ENCODE data around the gene CLEC1B.

Gene CLEC1B

DNA sequence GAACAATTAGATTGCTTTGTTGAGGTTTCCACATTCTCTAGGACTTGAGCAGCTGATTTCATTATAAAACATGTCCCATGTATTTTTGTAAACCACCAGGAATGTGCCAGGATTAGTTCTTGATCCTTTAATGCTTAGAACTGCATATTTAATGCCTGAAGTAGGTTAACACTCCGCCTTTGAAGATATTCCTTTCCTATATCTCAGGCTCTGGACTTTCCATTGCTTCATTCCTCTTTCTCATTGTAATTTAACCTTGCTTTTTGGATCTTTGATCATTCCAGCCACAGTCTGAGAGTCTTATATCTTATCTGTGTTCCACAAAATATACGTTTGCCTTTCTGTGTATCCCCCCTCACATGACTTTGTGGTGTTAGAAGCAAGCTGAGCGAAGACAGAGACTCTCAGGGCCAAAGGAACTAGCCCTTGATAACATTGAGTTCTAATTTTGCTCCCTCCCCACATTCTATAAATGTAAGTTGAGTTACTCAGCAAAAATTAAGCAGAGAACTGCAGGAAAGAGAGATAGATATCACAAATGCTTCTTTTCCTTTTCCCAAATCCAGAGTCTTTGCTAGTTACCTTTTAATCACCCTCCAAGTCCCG, 2.4 kb upstream of the CLEC1B start (continued):
- TF ChIP-seq, protein P1, sequence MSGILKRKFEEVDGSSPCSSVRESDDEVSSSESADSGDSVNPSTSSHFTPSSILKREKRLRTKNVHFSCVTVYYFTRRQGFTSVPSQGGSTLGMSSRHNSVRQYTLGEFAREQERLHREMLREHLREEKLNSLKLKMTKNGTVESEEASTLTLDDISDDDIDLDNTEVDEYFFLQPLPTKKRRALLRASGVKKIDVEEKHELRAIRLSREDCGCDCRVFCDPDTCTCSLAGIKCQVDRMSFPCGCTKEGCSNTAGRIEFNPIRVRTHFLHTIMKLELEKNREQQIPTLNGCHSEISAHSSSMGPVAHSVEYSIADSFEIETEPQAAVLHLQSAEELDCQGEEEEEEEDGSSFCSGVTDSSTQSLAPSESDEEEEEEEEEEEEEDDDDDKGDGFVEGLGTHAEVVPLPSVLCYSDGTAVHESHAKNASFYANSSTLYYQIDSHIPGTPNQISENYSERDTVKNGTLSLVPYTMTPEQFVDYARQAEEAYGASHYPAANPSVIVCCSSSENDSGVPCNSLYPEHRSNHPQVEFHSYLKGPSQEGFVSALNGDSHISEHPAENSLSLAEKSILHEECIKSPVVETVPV (CRISPR knock-in tag; IDR thresholded peaks at IDR 0.05) = no peak
- no peak for TF ChIP-seq ZNF8 (CRISPR knock-in tag; IDR thresholded peaks at IDR 0.05)
- TF ChIP-seq GLIS3 (CRISPR knock-in tag; IDR thresholded peaks at IDR 0.05) = no peak
- no peak for TF ChIP-seq SNAI2 (CRISPR knock-in tag; IDR thresholded peaks at IDR 0.05)

DNA sequence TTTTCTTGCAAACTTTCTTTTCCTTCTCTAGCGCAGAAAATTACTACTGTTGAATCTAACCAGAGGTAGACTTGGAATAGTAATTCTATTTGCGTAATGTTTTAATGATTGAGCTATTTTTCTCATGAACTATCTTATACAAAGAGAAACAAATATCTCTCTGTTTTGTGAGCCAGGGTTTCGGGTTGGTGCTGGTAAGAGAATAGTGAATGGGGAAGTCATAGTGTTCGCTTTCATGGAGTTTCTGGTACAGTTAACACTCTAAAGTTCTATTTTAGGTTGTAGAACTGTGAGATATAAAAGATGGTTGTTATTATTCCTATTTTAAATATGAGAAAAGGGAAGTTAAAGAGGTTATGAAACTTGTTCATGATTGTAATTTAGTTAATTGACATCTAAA, 6.6 kb downstream of the CLEC1B start:
- no peak for TF ChIP-seq ZNF565 (CRISPR knock-in tag; conservative IDR thresholded peaks at IDR 0.05; ENCODE audit: low read depth)
- ATAC-seq = no peak

DNA sequence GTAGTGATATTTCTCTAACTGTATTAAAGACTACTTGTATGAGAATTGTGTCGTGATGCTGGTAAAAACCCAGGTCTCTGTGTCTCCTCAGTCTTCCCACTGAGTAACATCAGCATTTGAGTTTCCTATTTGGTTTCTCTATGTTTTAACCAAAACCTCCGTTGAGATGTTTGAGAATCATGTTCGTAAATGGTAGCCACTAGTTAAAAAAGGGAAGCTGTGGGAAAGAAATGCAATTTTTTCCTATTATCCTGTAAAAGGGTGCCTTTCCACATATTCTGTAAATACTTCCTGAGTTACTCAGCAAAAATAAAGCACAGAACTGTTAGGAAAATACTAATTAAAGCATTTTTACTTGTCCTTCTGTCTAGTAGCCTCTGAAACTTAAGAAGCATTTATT, 7.0 kb downstream of the CLEC1B start:
- ATAC-seq = no peak

DNA sequence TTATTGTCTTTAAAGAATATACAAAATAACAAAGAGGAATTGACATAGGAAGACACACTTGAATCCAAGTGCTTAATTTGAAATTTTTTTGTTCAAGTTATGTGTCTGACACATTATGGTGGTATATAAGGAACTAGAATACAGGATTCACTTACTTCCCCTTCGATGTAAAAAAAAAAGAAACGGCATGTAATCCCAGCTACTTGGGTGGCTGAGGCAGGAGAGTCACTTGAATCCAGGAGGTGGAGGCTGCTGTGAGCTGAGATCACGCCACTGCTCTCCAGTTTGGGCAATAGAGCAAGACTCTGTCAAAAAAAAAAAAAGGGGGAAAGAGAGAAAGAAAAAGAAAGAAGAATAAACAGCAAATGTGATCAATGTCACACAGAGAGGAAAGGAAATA, 18.8 kb downstream of the CLEC1B start:
- TF ChIP-seq ZNF70 (CRISPR knock-in tag; IDR thresholded peaks at IDR 0.05) (no peak), RARB (CRISPR knock-in tag; IDR thresholded peaks at IDR 0.05) (no peak), TCF4 (CRISPR knock-in tag; IDR thresholded peaks at IDR 0.05; ENCODE audit: borderline replicate concordance) (no peak), BACH2 (CRISPR knock-in tag; IDR thresholded peaks at IDR 0.05; ENCODE audit: borderline replicate concordance) (no peak), ARNTL (CRISPR knock-in tag; IDR thresholded peaks at IDR 0.05; ENCODE audit: borderline replicate concordance, low read depth) (no peak), ZNF8 (CRISPR knock-in tag; IDR thresholded peaks at IDR 0.05) (no peak), ZC3H10 (CRISPR knock-in tag; IDR thresholded peaks at IDR 0.05) (no peak), ZFP30 (CRISPR knock-in tag; IDR thresholded peaks at IDR 0.05) (no peak), ESRRG (CRISPR knock-in tag; IDR thresholded peaks at IDR 0.05) (no peak), ZFP3 (CRISPR knock-in tag; IDR thresholded peaks at IDR 0.05) (no peak), CSDC2 (CRISPR knock-in tag; IDR thresholded peaks at IDR 0.05) (no peak)
- TF ChIP-seq, protein P2, sequence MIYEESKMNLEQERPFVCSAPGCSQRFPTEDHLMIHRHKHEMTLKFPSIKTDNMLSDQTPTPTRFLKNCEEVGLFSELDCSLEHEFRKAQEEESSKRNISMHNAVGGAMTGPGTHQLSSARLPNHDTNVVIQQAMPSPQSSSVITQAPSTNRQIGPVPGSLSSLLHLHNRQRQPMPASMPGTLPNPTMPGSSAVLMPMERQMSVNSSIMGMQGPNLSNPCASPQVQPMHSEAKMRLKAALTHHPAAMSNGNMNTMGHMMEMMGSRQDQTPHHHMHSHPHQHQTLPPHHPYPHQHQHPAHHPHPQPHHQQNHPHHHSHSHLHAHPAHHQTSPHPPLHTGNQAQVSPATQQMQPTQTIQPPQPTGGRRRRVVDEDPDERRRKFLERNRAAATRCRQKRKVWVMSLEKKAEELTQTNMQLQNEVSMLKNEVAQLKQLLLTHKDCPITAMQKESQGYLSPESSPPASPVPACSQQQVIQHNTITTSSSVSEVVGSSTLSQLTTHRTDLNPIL (CRISPR knock-in tag; IDR thresholded peaks at IDR 0.05; ENCODE audit: low read depth) = no peak
- TF ChIP-seq, protein P1 (CRISPR knock-in tag; IDR thresholded peaks at IDR 0.05) = no peak
- TF ChIP-seq, protein P3, sequence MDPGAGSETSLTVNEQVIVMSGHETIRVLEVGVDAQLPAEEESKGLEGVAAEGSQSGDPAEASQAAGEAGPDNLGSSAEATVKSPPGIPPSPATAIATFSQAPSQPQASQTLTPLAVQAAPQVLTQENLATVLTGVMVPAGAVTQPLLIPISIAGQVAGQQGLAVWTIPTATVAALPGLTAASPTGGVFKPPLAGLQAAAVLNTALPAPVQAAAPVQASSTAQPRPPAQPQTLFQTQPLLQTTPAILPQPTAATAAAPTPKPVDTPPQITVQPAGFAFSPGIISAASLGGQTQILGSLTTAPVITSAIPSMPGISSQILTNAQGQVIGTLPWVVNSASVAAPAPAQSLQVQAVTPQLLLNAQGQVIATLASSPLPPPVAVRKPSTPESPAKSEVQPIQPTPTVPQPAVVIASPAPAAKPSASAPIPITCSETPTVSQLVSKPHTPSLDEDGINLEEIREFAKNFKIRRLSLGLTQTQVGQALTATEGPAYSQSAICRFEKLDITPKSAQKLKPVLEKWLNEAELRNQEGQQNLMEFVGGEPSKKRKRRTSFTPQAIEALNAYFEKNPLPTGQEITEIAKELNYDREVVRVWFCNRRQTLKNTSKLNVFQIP (CRISPR knock-in tag; IDR thresholded peaks at IDR 0.05; ENCODE audit: borderline replicate concordance, low read depth) = no peak
- TF ChIP-seq, protein P4, sequence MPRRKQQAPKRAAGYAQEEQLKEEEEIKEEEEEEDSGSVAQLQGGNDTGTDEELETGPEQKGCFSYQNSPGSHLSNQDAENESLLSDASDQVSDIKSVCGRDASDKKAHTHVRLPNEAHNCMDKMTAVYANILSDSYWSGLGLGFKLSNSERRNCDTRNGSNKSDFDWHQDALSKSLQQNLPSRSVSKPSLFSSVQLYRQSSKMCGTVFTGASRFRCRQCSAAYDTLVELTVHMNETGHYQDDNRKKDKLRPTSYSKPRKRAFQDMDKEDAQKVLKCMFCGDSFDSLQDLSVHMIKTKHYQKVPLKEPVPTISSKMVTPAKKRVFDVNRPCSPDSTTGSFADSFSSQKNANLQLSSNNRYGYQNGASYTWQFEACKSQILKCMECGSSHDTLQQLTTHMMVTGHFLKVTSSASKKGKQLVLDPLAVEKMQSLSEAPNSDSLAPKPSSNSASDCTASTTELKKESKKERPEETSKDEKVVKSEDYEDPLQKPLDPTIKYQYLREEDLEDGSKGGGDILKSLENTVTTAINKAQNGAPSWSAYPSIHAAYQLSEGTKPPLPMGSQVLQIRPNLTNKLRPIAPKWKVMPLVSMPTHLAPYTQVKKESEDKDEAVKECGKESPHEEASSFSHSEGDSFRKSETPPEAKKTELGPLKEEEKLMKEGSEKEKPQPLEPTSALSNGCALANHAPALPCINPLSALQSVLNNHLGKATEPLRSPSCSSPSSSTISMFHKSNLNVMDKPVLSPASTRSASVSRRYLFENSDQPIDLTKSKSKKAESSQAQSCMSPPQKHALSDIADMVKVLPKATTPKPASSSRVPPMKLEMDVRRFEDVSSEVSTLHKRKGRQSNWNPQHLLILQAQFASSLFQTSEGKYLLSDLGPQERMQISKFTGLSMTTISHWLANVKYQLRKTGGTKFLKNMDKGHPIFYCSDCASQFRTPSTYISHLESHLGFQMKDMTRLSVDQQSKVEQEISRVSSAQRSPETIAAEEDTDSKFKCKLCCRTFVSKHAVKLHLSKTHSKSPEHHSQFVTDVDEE (CRISPR knock-in tag; IDR thresholded peaks at IDR 0.05) = no peak
- no peak for ATAC-seq

More for the DNA sequence above, 7.0 kb downstream of the CLEC1B start:
- TF ChIP-seq, protein P2 (CRISPR knock-in tag; IDR thresholded peaks at IDR 0.05; ENCODE audit: low read depth) = no peak
- TF ChIP-seq TCF4 (CRISPR knock-in tag; IDR thresholded peaks at IDR 0.05; ENCODE audit: borderline replicate concordance) = no peak
- TF ChIP-seq ZNF8 (CRISPR knock-in tag; IDR thresholded peaks at IDR 0.05) = no peak
- no peak for TF ChIP-seq TOX (CRISPR knock-in tag; IDR thresholded peaks at IDR 0.05; ENCODE audit: borderline replicate concordance)
- TF ChIP-seq ZNF70 (CRISPR knock-in tag; IDR thresholded peaks at IDR 0.05) = no peak
- TF ChIP-seq CSDC2 (CRISPR knock-in tag; IDR thresholded peaks at IDR 0.05) = no peak
- no peak for TF ChIP-seq ZFP3 (CRISPR knock-in tag; IDR thresholded peaks at IDR 0.05)
- TF ChIP-seq GLIS3 (CRISPR knock-in tag; IDR thresholded peaks at IDR 0.05) = no peak
- no peak for TF ChIP-seq RARB (CRISPR knock-in tag; IDR thresholded peaks at IDR 0.05)
